Neural cell (in vitro differentiated cells): ENCODE results near the gene P2RY14. TPM values are rescaled to one million over a fixed set of nuclear protein-coding genes. Genes with fewer than 3 reads are reported as not detected.

ENCODE experiments used
- H2AFZ ChIP-seq: fragments of 200-600, 300-800 bp; sonication (generic), shearing (Covaris generic); 2 replicates; pipeline ENCODE4 v1.6.0; 2014; ENCODE audit warnings: low read depth, mild to moderate bottlenecking, antibody characterized with exemption, low read length, moderate library complexity
- H3F3A ChIP-seq: fragments of 200-600 bp; shearing (Covaris generic); 2 replicates; pipeline ENCODE4 v1.6.1; 2016; ENCODE audit warnings: mild to moderate bottlenecking, moderate library complexity, mixed read lengths, antibody characterized with exemption, low read length; ENCODE audit not compliant: insufficient read depth, poor library complexity, severe bottlenecking
- H3K27ac ChIP-seq: fragments of 200-600, 300-800 bp; sonication (generic), shearing (Covaris generic); 2 replicates; pipeline ENCODE4 v1.5.1; 2014; ENCODE audit warnings: mild to moderate bottlenecking, low read length, moderate library complexity
- H3K27me3 ChIP-seq: fragments of 300-800, 200-600 bp; sonication (generic), shearing (Covaris generic); 2 replicates; pipeline ENCODE4 v1.6.0; 2014; ENCODE audit warnings: mild to moderate bottlenecking, low read depth, low read length, moderate library complexity; ENCODE audit not compliant: insufficient read depth
- H3K36me3 ChIP-seq: fragments of 300-800, 200-600 bp; sonication (generic), shearing (Covaris generic); 2 replicates; pipeline ENCODE4 v1.5.1; 2014; ENCODE audit warnings: mild to moderate bottlenecking, antibody characterized with exemption, low read length, moderate library complexity; ENCODE audit not compliant: insufficient read depth
- H3K4me2 ChIP-seq: fragments of 300-800, 200-600 bp; sonication (generic), shearing (Covaris generic); 2 replicates; pipeline ENCODE4 v1.6.0; 2014; ENCODE audit warnings: mild to moderate bottlenecking, low read length
- H3K4me3 ChIP-seq: fragments of 300-800, 200-600 bp; sonication (generic), shearing (Covaris generic); 2 replicates; pipeline ENCODE4 v1.5.1; 2014; ENCODE audit warnings: mild to moderate bottlenecking, low read length, moderate library complexity
- H3K79me2 ChIP-seq: fragments of 200-600 bp; shearing (Covaris generic); replicated peaks from 2 replicates; pipeline ENCODE4 v1.6.0; 2014; ENCODE audit warnings: mild to moderate bottlenecking, low read length, moderate library complexity; ENCODE audit not compliant: insufficient read depth
- H3K9ac ChIP-seq: fragments of 300-800, 200-600 bp; sonication (generic), shearing (Covaris generic); 2 replicates; pipeline ENCODE4 v1.6.1; 2016; ENCODE audit warnings: mild to moderate bottlenecking, low read length, mixed read lengths
- H3K9me2 ChIP-seq: fragments of 200-600 bp; shearing (Covaris generic); 2 replicates; pipeline ENCODE4 v1.6.1; 2016; ENCODE audit warnings: mild to moderate bottlenecking, low read length, mixed read lengths; ENCODE audit not compliant: insufficient read depth
- H3K9me3 ChIP-seq: fragments of 200-600, 300-800 bp; sonication (generic), shearing (Covaris generic); 2 replicates; pipeline ENCODE4 v1.6.1; 2016; ENCODE audit warnings: mild to moderate bottlenecking, mixed run types, low read length, moderate library complexity, mixed read lengths
- H4K20me1 ChIP-seq: fragments of 200-600 bp; shearing (Covaris generic); 2 replicates; pipeline ENCODE4 v1.6.1; 2016; ENCODE audit warnings: mild to moderate bottlenecking, mixed run types; ENCODE audit not compliant: insufficient read depth
- CTCF ChIP-seq: fragments of 450-650 bp; IDR thresholded peaks from 2 replicates; pipeline ENCODE4 v1.5.1; 2014; ENCODE audit warnings: antibody characterized with exemption, mild to moderate bottlenecking, moderate library complexity; ENCODE audit not compliant: poor library complexity, severe bottlenecking
- MXI1 ChIP-seq: fragments of 450-650 bp; conservative IDR thresholded peaks from 2 replicates; pipeline ENCODE4 v1.6.1; 2014; ENCODE audit warnings: antibody characterized with exemption, mild to moderate bottlenecking; ENCODE audit not compliant: poor library complexity, severe bottlenecking
- POLR2AphosphoS5 ChIP-seq: IDR thresholded peaks from 2 replicates; pipeline ENCODE4 v1.6.1; 2012
- RAD21 ChIP-seq: fragments of 450-650 bp; conservative IDR thresholded peaks from 2 replicates; pipeline ENCODE4 v1.6.1; 2014; ENCODE audit warnings: antibody characterized with exemption, mild to moderate bottlenecking, moderate library complexity
- REST ChIP-seq: IDR thresholded peaks from 2 replicates; pipeline ENCODE4 v1.6.1; 2012; ENCODE audit warnings: borderline replicate concordance
- SMC3 ChIP-seq: fragments of 450-650 bp; conservative IDR thresholded peaks from 2 replicates; pipeline ENCODE4 v1.6.1; 2014; ENCODE audit warnings: antibody characterized with exemption, mild to moderate bottlenecking, moderate library complexity; ENCODE audit not compliant: poor library complexity
- TAF1 ChIP-seq: IDR thresholded peaks from 2 replicates; pipeline ENCODE4 v1.6.1; 2012; ENCODE audit warnings: low read depth
- polyA plus RNA-seq: library from polyadenylated mRNA; depleted of rRNA; stranded (reverse); fragments of >200 nt; gene quantifications from 2 replicates; pipeline ENCODE4 v1.2.3, GENCODE V29; 2014

The P2RY14 gene
- polyA plus RNA-seq, 1 donor from 2014 or later, result not detected

- H3K27me3 ChIP-seq, result no peaks in the 10 kb centered on the region
- H3K9ac ChIP-seq, result no peak overlapping the region
- H3K9me3 ChIP-seq, result no peaks in the 10 kb centered on the region
- H3K79me2 ChIP-seq, result no peaks in the 10 kb centered on the region
- no peak overlapping the region for H2AFZ ChIP-seq
- no peak overlapping the region for H3K27ac ChIP-seq
- no peaks in the 10 kb centered on the region for H3K36me3 ChIP-seq
- no peak overlapping the region for H3K4me2 ChIP-seq
- H3K9me2 ChIP-seq, result no peaks in the 10 kb centered on the region
- TF ChIP-seq POLR2AphosphoS5 (no peak), CTCF (no peak), REST (no peak), TAF1 (no peak)
- H4K20me1 ChIP-seq, result peaks cover 3% of the 10 kb centered on the region
- H3K4me3 ChIP-seq, result no peak overlapping the region
- no peaks in the 10 kb centered on the region for H3F3A ChIP-seq
Observed at GRCh38 chr3:151315846-151316245, 37.5 kb upstream of the P2RY14 start.

GRCh38 chr3:151315136-151315535 lies 36.8 kb upstream of the P2RY14 start:
- Histone ChIP-seq H3K4me3 (no peak overlapping the region), H3K27ac (no peak overlapping the region), H3K79me2 (no peaks in the 10 kb centered on the region), H3F3A (no peaks in the 10 kb centered on the region), H3K27me3 (no peaks in the 10 kb centered on the region), H2AFZ (no peak overlapping the region), H4K20me1 (peaks cover 3% of the 10 kb centered on the region), H3K9ac (no peak overlapping the region), H3K9me3 (no peaks in the 10 kb centered on the region), H3K4me2 (no peak overlapping the region), H3K36me3 (no peaks in the 10 kb centered on the region), H3K9me2 (no peaks in the 10 kb centered on the region)
- TF ChIP-seq POLR2AphosphoS5, result no peak
- no peak for TF ChIP-seq RAD21
- no peak for TF ChIP-seq REST

- Histone ChIP-seq H3K9me2 (no peaks in the 10 kb centered on the region), H3K36me3 (no peaks in the 10 kb centered on the region), H3F3A (no peaks in the 10 kb centered on the region), H3K27me3 (no peaks in the 10 kb centered on the region), H4K20me1 (peaks cover 3% of the 10 kb centered on the region), H3K9ac (no peak overlapping the region), H3K79me2 (no peaks in the 10 kb centered on the region), H3K27ac (no peak overlapping the region), H3K4me2 (no peak overlapping the region), H2AFZ (no peak overlapping the region), H3K4me3 (no peak overlapping the region), H3K9me3 (no peaks in the 10 kb centered on the region)
- TF ChIP-seq REST, result no peak
- no peak for TF ChIP-seq TAF1
- TF ChIP-seq POLR2AphosphoS5, result no peak
- TF ChIP-seq CTCF, result no peak
- no peak for TF ChIP-seq MXI1
- no peak for TF ChIP-seq SMC3
- no peak for TF ChIP-seq RAD21
Observed at GRCh38 chr3:151314593-151314992, 36.3 kb upstream of the P2RY14 start.
